Skeletal muscle cell (primary cell): ENCODE data around the gene TOP3B.

Source experiments
- DNase-seq: peaks from one replicate; pipeline ENCODE4 v3.0.0-alpha.2; 2010; ENCODE audit warnings: low read depth
- H3K4me3 ChIP-seq: 2 replicates; pipeline ENCODE4 v1.5.1; 2011; ENCODE audit warnings: low read depth, mild to moderate bottlenecking, control low read depth, low read length, moderate library complexity

The TOP3B gene

DNA sequence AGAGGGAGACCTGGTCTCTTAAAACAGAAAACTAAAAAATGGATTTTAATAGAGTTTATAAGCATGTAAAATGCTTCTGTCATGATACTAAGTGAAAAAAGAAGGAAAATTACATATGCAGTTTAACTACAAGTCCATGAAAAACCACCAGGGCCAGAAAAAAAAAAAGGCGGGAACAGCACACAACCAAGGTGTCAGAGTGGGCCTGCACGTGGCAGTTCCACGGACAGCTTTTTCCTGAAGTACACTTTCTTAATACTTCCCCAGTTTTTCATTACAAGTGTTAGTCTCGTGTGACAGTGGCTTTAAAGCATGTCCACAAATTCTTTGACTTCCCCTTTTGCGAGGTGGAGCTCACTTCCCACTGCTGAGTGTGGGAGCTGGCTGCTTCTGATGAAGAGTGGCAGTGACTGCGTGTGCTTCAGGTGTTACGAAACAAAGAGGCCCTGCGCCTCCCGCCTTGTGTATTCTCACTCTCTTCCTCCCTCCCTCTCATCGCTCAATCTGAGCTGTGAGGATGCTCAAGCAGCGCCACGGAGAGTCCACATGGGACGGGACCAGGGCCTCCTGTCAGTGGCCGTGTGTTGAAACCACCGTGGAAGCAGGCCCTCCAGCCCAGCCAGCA is 46.3 kb downstream of the TOP3B start:
- DNase-seq: no peak
- no peak overlapping the region for H3K4me3 ChIP-seq

- H3K4me3 ChIP-seq: no peak overlapping the region
- DNase-seq: no peak
Measured at GRCh38 chr22:21933910-21934309, 48.7 kb downstream of the TOP3B start.

DNA sequence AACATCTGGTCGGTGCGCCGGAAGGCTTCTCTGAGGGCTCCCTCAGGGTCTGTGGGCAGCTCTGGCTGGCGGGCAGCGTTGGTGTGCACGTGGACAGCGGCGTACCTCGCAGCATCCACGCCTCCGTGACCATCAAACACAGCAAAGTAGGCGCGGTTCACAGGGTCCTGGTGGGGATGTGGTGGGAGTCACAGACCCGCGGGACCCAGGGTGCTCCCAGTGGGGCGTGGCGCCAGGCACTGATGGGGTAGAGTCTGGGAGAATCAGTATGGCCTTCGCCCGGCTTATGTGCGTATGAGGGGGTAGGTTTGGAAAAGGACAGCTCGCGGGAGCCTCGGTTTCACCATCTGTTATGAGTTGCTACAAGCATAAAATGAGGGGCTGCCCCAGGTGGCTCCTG is 49.2 kb downstream of the TOP3B start:
- no peak for DNase-seq
- no peak overlapping the region for H3K4me3 ChIP-seq

DNA sequence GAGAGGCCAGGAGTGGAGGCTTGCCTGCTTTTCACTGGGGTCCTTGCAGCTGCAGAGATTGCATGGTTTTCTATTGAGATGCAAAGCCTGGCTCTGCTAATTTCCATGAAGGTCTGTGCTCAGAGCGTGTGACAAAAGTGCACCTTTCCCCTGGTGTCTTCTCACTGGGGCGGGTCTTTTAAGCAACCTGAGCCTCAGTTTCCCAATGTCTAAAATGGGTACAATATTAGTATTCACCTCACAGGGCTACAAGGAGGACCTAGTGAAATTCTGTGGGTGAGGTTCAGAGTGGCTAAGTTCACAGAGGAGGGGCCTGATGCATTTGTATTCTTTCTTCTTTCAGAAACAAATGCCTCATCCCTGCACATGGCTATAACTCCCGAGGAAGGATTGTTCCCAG is 50.2 kb downstream of the TOP3B start:
- no peak for DNase-seq
- H3K4me3 ChIP-seq: no peak overlapping the region

- H3K4me3 ChIP-seq: no peak overlapping the region
- no peak for DNase-seq
Measured at GRCh38 chr22:21931056-21931455, 51.5 kb downstream of the TOP3B start.

GRCh38 chr22:21929253-21929652 is 53.3 kb downstream of the TOP3B start:
- no peak overlapping the region for H3K4me3 ChIP-seq
- no peak for DNase-seq

GRCh38 chr22:21928048-21928447 is 54.5 kb downstream of the TOP3B start:
- H3K4me3 ChIP-seq: no peak overlapping the region
- DNase-seq: no peak

DNA sequence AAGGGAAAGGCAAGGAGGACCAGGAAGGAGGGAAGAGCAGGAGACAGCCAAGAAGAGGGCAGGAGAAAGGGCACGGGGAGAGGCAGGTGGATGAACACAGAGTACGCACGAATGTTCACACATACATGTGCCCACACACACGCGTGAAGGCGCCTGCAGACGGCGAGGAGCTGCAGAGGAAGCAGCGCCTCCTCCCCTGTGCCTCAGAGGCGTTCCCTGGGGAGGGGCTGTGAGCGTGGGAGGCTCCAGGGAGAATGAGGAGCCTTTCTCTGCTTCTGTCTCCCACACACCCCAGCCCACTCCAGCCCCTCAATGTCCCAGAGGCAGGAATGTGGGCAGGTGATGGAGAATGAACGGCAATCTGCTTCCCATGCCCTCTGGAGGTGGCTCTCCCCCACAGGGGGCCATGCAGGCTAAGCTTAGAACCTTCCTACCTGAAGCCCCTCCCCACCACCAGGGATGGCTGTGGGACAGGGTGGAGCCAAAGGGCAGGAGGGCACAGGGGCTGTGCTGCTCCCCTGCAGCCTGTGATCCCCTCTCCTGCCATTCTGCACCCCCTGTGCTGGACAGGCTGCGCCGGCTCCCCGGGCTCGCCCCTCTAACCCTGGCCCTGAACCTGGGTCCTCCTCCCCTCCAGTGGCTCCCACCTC is 55.3 kb downstream of the TOP3B start:
- H3K4me3 ChIP-seq: no peak overlapping the region
- no peak for DNase-seq

GRCh38 chr22:21926728-21927127 is 55.9 kb downstream of the TOP3B start:
- no peak overlapping the region for H3K4me3 ChIP-seq
- DNase-seq: no peak

DNA sequence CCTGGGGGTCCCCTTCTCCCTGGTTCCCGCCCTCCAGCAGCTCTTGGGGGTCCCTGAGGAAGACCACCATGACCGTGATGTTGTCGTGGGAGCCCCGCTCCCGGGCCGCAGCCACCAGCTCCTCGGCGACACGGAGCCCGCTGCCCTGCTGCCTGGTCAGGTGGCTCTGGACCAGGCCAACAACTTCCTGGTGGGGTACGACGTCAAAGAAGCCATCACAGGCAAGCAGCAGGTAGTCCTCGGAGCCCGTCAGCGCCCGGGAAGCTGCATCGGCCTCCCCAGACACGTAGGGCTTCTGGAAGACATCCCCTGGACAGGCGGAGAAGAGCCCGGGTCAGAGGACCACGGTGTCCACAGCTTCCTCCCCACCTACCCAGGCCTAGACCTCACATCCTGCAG is 59.4 kb downstream of the TOP3B start:
- no peak for DNase-seq
- H3K4me3 ChIP-seq: no peak overlapping the region

DNA sequence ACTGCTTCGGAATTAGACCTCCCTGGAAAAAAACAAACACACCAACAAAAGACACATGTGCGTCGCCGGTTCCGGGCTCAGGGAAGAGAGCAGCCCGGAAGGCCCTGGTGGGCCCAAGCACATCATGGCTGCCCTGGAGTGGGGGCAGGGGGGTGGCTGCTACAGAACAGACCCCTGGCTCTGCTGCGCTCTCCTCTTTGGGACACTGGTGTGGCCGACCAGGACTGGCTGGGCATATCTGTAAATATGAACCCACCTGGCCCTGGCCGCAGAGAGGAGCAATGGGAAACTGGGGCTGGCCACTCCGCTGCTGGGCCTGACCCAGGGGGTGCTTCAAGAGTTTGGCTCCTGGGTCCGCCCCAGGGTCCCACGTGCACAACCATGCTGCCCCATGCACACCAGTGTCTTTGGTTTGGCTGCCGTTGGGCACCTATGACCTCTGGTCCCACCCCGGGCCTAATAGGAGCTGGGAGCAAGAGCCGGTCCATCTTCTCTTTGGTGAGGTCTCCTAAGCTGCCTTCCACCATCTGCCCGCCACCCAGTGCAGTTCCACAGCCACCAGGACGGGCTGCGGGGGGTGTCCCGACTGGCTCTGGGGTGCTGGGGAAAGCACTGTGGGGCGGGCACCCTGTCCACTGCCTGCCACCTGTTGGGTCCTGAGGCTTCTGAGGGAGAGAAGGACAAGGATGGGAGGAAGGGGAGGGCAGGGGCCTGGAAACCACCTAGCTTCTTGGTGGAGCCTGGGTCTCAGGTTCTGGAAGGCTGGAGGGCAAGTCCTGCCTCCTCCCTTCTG is 60.0 kb downstream of the TOP3B start:
- DNase-seq: no peak
- H3K4me3 ChIP-seq: no peak overlapping the region

DNA sequence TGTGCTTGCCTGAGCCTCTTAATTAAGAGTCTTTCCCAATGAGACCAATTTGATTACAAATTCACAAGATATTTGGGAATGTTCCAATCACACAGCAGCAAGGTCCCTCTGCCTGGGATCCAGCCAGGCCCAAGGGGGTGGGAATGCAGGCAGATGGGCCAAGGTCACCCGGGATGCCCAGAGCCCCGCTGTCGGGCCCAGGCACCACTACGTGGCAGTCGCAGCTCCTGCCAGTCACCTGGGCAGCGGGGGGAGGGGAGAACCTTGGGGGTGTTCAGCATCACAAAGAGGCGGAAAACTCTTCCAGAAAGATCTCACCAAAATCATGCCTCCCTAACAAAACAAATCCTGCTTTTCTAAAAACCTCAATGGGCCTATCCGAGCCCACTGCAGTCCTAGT is 60.9 kb downstream of the TOP3B start:
- H3K4me3 ChIP-seq: no peak overlapping the region
- DNase-seq: no peak

- no peak overlapping the region for H3K4me3 ChIP-seq
- DNase-seq: no peak
Measured at GRCh38 chr22:21921184-21921721, 61.3 kb downstream of the TOP3B start.

GRCh38 chr22:21920341-21921183 is 62.0 kb downstream of the TOP3B start:
- DNase-seq: no peak
- H3K4me3 ChIP-seq: no peak overlapping the region

GRCh38 chr22:21919526-21920307 is 62.9 kb downstream of the TOP3B start:
- H3K4me3 ChIP-seq: no peak overlapping the region
- no peak for DNase-seq

DNA sequence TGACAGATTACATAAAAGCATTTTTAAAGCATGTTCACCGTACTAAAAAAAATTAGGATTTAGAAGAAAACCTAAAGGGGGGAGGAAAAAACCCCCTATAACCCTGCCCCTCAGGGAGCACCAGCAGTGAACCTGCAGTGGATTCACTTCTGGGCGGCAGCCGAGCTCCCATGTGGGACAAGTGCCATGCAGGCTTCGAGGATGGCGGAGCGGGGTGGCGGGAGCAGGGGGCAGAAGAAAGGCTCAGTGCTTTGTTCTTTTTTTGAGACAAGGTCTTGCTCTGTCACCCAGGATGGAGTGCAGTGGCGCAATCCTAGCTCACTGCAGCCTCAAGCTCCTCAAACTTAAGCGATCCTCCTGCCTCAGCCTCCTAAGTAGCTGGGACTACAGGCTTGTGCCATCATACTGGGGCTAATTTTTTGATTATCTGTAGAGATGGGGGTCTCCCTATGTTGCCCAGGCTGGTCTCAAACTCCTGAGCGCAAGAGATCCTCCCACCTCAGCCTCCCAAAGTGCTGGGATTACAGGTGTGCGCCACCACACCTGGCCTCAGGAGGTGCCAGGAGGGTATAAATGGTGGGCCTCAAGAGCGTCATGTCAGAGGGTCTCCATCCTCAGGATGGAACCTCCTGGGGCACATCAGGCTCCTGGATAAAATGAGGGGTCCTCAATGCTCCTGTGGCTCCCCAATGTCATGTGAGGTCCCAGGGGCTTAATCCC is 64.0 kb downstream of the TOP3B start:
- no peak overlapping the region for H3K4me3 ChIP-seq

GRCh38 chr22:21917959-21918261 is 64.7 kb downstream of the TOP3B start:
- H3K4me3 ChIP-seq: no peak overlapping the region
- DNase-seq: no peak

More for the DNA sequence above, 64.0 kb downstream of the TOP3B start:
- no peak for DNase-seq

- H3K4me3 ChIP-seq: no peak overlapping the region
- no peak for DNase-seq
Measured at GRCh38 chr22:21917181-21917958, 65.2 kb downstream of the TOP3B start.
